Lower lobe of right lung (tissue), 2 donors: ENCODE measurements around the gene HPRT1. TPM values are rescaled to one million over a fixed set of nuclear protein-coding genes. Genes with fewer than 3 reads are reported as not detected.

Experiments used
- ATAC-seq, 2 donors: fragments of 200-7000 bp; cut with Tn5 transposase; one replicate each; pipeline ENCODE4 v1.9.1; 2020 to 2022; ENCODE audit warnings: mild to moderate bottlenecking in 2 of 2, moderate library complexity in 2 of 2
- DNase-seq: peaks from one replicate; pipeline ENCODE4 v3.0.0-alpha.2; 2020
- H3K27ac ChIP-seq: fragments of 200-600 bp; one replicate; pipeline ENCODE4 v1.8.0; 2022
- H3K27me3 ChIP-seq: fragments of 200-600 bp; one replicate; pipeline ENCODE4 v1.8.0; 2022; ENCODE audit warnings: low read depth
- H3K36me3 ChIP-seq: fragments of 200-600 bp; one replicate; pipeline ENCODE4 v1.8.0; 2022; ENCODE audit warnings: mild to moderate bottlenecking
- H3K4me1 ChIP-seq: fragments of 200-600 bp; one replicate; pipeline ENCODE4 v1.8.0; 2022
- H3K4me3 ChIP-seq: fragments of 200-600 bp; one replicate; pipeline ENCODE4 v1.8.0; 2022; ENCODE audit warnings: mild to moderate bottlenecking
- H3K9me3 ChIP-seq: fragments of 200-600 bp; one replicate; pipeline ENCODE4 v1.8.0; 2022
- intact Hi-C: fragments of 100-400 bp; cut with DNase I; formaldehyde crosslinking; loops from one replicate; pipeline ENCODE4 v1.11.0; 2022
- total RNA-seq: library from RNA; stranded (reverse); fragmentation: NEBNext Ultra II Directional; extraction: Animal tissue kit (Norgen Biotek cat#: 25700); gene quantifications from one replicate; pipeline ENCODE4 v1.2.1, GENCODE V29; 2021
- TF ChIP-seq, protein P1 (sequence below): fragments of 200-600 bp; IDR thresholded peaks from one replicate; pipeline ENCODE4 v1.8.0; 2022; ENCODE audit warnings: antibody characterized with exemption, mild to moderate bottlenecking
- donor health status: DM: no; HTN: yes; CAD: no; lungs with severe emphysema.

The HPRT1 gene
- total RNA-seq, 1 donor from 2014 or later = 18.1 TPM

DNA sequence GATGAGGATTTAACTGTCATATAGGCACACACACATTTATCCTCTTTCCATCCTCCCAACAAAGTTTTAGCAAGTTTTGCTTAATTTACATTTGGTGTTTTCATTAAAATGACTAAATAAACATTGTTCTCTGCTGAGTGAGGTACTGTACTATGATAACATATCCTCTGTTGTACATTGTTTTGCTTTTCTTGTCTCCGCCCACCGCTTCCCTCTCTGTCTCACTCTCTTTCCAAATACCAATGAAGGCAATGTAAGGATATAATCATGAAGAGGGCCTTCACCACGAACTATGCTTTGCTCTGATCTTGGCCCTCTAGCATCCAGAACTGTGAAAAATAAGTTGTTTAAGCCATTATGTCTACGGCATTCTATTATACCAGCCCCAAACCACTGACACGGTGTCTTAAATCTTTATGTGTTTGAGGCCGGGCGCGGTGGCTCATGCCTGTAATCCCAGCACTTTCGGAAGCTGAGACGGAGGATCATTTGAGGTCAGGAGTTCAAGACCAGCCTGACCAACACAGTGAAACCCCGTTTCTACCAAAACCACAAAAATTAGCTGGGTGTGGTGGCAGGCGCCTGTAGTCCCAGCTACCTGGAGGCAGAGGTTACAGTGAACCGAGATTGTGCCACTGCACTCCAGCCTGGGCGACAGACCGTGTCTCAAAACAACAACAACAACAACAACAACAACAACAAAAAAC lies 65.3 kb downstream of the HPRT1 start:
- H3K36me3 ChIP-seq = no peaks in the 10 kb centered on the region
- no peaks in the 10 kb centered on the region for H3K27me3 ChIP-seq
- TF ChIP-seq, protein P1, sequence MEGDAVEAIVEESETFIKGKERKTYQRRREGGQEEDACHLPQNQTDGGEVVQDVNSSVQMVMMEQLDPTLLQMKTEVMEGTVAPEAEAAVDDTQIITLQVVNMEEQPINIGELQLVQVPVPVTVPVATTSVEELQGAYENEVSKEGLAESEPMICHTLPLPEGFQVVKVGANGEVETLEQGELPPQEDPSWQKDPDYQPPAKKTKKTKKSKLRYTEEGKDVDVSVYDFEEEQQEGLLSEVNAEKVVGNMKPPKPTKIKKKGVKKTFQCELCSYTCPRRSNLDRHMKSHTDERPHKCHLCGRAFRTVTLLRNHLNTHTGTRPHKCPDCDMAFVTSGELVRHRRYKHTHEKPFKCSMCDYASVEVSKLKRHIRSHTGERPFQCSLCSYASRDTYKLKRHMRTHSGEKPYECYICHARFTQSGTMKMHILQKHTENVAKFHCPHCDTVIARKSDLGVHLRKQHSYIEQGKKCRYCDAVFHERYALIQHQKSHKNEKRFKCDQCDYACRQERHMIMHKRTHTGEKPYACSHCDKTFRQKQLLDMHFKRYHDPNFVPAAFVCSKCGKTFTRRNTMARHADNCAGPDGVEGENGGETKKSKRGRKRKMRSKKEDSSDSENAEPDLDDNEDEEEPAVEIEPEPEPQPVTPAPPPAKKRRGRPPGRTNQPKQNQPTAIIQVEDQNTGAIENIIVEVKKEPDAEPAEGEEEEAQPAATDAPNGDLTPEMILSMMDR = no peak
- intact Hi-C loops = no loop called here
- DNase-seq (no peak), ATAC-seq (no peak)
- no peak overlapping the region for H3K4me3 ChIP-seq
- no peaks in the 10 kb centered on the region for H3K4me1 ChIP-seq
- H3K27ac ChIP-seq = no peak overlapping the region
- H3K9me3 ChIP-seq = no peaks in the 10 kb centered on the region

DNA sequence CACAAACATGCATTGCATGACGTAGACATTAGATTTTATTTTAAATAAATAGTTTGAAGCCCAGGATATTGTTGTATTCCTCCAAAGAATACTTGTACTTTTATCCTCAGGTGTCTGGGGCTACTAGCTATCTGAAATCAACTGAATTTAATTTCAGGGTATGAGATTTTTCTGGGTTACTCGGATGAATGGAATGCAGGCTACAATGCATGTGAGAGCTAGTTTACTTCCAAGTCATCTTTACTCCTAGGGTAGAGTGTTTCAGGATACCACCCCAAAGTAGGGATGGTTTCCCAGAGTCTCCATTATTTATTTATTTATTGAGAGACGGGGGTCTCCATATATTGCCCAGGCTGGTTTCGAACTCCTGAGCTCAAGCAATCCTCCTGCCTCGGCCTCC lies 66.4 kb downstream of the HPRT1 start:
- no peaks in the 10 kb centered on the region for H3K9me3 ChIP-seq
- intact Hi-C loops = no loop called here
- H3K4me1 ChIP-seq = no peaks in the 10 kb centered on the region
- H3K27me3 ChIP-seq = no peaks in the 10 kb centered on the region
- ATAC-seq (no peak), DNase-seq (no peak)
- no peak overlapping the region for H3K4me3 ChIP-seq
- TF ChIP-seq, protein P1 = no peak
- no peak overlapping the region for H3K27ac ChIP-seq
- no peaks in the 10 kb centered on the region for H3K36me3 ChIP-seq

DNA sequence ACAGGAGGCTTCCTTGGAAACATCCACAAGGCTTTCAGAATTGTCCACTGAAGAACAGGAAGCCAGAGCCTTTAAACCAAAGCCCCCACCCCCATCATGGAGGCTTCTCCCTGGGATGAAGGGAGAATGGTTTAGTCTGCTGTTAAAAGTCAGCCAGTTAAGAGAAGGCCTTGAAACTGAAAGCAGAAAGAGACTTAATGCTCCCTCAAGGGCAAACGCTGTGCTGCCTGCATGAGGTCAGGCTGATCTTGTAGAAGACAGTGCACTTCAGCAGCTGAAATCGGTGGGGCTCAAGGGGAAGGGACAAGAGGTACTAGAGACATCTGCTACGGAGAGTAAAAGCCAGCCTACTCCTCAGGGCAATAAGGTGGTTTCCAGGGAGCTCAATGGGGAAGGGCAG lies 69.0 kb downstream of the HPRT1 start:
- TF ChIP-seq, protein P1 = no peak
- DNase-seq = no peak
- H3K9me3 ChIP-seq = no peaks in the 10 kb centered on the region
- H3K4me1 ChIP-seq = no peaks in the 10 kb centered on the region
- no peak for ATAC-seq
- H3K27me3 ChIP-seq = no peaks in the 10 kb centered on the region
- H3K36me3 ChIP-seq = no peaks in the 10 kb centered on the region
- no peak overlapping the region for H3K27ac ChIP-seq
- no peak overlapping the region for H3K4me3 ChIP-seq
- intact Hi-C loops = no loop called here

DNA sequence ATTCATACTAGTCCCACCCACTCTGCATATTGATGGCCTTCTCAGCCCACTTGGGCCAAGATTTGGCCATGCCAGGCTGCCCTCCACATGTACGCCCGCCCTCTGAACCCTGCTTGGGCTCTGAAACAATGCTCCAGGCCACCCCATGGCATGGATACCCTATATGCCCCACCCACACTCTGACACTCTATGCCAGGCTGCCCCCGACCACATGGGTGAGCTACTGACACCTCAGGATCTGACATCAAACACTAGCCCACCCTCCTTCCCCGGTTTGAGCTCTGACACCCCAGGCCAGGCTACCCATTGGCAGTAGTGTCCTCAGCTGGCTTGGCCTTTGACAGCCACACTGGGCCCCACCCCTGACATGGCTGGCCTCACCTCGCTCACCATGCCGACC lies 69.5 kb downstream of the HPRT1 start:
- H3K4me3 ChIP-seq = no peak overlapping the region
- no peak for DNase-seq
- H3K9me3 ChIP-seq = no peaks in the 10 kb centered on the region
- ATAC-seq = no peak
- intact Hi-C loops = no loop called here
- TF ChIP-seq, protein P1 = no peak
- no peaks in the 10 kb centered on the region for H3K4me1 ChIP-seq
- H3K27me3 ChIP-seq = no peaks in the 10 kb centered on the region
- no peak overlapping the region for H3K27ac ChIP-seq
- H3K36me3 ChIP-seq = no peaks in the 10 kb centered on the region

DNA sequence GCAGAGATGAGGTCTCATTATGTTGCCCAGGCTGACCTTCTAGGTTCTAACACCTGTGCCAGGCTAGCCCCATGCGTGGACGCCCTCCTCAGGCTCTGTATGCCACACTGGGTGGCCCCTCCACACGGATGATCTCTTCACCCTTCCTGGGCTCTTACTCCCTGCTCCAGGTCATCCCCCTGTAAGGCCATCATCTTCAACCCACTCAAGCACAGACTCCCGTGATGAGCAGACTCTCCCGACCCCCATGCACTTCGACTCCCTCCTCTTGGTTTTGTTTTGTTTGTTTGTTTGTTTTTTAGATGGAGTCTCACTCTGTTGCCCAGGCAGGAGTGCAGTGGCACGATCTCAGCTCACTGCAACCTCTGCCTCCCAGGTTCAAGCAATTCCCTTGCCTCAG lies 70.9 kb downstream of the HPRT1 start:
- DNase-seq = no peak
- ATAC-seq = no peak
- intact Hi-C loops = no loop called here
- Histone ChIP-seq H3K27ac (no peak overlapping the region), H3K4me3 (no peak overlapping the region), H3K36me3 (no peaks in the 10 kb centered on the region), H3K4me1 (no peaks in the 10 kb centered on the region), H3K27me3 (no peaks in the 10 kb centered on the region), H3K9me3 (no peaks in the 10 kb centered on the region)
- TF ChIP-seq, protein P1 = no peak
